NCI-H82 treated with DMSO at 0.1 percent for 48 hours (cell line): ENCODE results near the gene ETV6.

Experiments
- DNase-seq: peaks from one replicate; lab custom pipeline; 2025; ENCODE audit not compliant: unreplicated experiment; lab: John Stamatoyannopoulos, UW

The ETV6 gene

DNA sequence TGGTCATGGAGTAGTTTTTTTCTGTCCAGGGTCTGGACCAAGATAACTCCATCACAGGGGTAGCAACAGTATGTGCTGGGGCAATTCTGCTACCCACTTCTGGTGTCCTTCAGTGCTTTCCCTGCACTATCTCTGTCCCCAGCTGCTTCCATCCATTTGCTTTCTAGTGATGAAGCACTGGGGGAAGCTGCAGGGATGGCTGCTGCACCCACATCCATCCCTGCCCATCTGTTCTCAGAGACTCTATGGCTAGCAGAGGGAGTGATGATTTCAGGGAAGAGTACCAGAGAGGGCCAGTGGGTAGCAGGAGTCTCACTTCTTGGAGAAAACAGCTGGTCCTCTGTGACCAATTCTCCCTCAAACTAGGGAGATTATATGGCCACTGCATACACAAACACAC is 44.1 kb downstream of the ETV6 start:
- DNase-seq, result no peak

DNA sequence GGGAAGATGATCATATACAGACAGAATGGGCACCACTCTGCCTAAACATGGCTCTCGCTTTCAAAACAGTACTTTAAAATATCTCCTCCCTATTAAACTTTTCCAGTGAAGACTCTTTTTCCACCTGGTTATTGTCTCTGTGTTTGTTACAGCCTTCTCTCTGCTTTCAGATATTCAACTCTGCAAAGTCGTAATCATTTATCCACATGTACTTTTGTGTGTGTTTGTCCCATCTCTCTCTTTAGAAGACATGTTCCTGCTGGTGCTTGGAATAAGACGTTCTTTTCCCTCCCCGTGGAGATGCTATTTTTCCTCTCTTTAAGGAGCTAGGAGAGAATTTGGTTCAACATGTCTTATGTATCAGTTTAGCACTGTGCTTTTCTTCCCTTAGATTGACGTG is 45.1 kb downstream of the ETV6 start:
- no peak for DNase-seq

DNA sequence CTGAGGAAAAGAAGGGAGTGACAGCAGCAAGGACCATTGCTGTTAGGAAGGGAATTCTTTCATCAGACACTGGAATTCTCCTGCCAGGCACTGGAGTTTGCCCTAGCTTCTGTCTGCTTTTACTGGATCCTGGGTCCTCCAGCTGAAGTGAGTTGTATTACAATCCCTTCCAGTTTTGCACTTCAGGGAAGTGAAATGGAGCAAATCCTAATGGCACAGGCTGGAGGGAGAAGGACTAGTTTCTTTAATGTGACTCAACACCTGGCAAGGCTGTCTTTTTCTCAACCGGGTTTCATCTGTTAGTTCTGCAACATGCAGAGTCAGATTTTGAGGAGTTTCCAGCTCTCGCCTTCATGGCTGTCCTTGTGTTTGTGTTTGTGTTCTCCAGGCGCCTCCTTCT is 45.8 kb downstream of the ETV6 start:
- DNase-seq, result no peak

DNA sequence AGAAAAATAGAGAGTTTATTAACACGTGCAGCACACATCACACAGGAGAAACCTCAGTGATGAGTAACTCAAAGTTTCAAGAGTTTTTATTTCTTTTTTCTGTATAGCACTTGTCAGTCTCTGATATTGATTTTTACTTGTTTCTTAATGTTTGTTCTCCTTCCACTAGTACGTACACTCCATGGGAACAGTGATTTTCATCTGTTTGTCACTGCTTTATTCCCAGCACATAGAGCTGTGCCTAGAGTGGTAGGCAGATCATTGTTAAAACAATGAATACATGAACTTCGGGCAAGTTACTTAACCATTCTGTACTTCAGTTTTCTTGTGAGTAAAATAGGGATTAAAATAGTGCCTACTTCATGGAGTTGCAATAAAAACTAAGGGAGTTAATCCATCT is 46.6 kb downstream of the ETV6 start:
- no peak for DNase-seq

DNA sequence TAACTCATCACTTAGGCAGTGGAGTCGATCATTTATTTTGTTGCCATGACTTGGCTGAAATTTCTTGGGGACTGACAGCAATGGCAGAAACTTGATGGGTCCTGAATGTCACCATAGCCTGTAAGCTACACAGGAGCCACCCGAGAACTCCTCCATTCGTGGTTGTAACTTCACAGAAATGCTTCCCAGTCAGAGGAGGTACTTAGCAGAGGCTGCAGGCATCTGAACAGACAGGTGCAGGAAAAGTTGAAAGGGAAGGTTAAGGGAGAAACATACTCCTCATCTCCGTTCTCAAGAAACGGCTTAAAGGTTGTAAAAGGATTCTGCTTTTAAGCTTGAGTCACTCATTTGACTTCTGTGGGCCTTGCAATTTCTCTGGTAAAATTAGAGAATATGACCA is 47.7 kb downstream of the ETV6 start:
- no peak for DNase-seq

GRCh38 chr12:11697670-11698387 is 48.4 kb downstream of the ETV6 start:
- peak; percentile 8 for DNase-seq

- no peak for DNase-seq
Observed at GRCh38 chr12:11698729-11699128, 49.3 kb downstream of the ETV6 start.

GRCh38 chr12:11701433-11701832 is 52.0 kb downstream of the ETV6 start:
- no peak for DNase-seq

DNA sequence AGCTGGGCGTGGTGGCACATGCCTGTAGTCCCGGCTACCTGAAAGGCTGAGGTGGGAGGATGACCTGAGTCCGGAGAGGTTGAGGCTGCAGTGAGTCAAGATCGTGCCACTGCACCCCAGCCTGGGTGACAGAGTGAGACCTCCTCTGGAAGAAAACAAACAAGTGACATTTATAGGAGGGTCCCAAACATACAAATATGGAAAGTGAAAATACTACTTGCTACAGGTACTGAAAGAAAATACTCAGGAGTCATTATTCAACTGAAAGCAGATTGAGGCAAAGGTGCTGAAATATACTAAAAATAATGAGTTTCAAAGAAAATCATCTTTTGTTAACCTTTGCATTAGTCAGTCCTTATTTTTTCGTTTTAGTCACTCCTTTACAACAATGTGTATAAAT is 53.5 kb downstream of the ETV6 start:
- DNase-seq, result no peak

- DNase-seq, result no peak
Observed at GRCh38 chr12:11703378-11703777, 53.9 kb downstream of the ETV6 start.

- DNase-seq, result no peak
Observed at GRCh38 chr12:11704089-11704488, 54.6 kb downstream of the ETV6 start.

DNA sequence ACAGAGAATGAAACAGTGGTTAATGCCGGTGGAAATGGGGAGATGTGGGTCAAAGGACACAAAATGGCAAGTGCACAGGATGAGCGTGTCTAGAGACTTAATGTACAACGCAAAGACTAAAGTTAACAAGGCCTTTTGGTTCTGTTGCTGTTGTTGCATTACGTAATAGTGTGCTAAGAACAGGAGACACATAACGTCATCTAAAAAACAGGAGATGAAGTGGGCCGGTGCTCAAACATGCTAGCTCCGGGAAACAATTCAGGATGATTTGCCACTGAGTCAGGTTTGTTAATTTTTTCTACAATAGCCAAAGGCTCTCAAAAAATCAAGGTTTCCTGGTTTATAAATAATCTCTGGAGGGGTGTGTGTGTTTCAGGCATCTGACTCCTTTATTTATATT is 55.5 kb downstream of the ETV6 start:
- no peak for DNase-seq

- DNase-seq, result no peak
Observed at GRCh38 chr12:11706509-11707379, 57.3 kb downstream of the ETV6 start.

DNA sequence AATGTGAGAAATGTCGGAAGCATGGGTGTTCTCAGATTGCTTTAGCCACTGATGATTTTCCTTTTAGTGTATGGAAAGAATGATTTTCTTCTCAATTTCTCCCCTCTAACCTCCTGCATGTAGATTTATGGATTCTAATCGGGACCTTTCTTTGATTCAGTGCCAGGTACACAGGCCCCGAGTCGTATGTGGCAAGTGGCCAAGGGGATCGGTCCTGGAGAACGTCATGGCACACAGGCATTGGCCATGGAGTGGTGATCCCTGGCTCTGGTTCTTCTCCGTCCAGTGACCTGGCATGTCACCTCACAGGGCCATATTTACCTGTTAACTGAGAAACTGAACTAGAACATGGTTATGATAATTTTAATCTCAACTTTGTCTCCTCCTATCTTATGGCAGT is 58.1 kb downstream of the ETV6 start:
- no peak for DNase-seq

DNA sequence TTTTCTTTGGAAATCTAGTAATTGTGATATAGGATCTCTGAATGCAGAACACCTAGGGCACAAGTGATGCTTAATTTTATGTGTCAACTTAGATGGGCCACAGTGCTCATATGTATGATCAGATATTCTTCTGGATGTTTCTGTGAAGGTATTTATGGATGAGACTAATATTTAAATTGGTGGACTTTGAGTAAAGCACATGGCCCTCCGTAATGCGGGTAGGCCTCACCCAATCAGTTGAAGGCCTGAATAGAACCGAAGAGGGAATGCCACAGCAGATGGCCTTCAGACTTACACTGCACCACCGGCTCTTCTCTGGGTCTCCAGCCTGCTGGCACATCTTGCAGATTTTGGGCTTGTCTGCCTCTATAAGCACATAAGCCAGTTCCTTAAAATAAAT is 60.0 kb downstream of the ETV6 start:
- DNase-seq, result no peak

- DNase-seq, result no peak
Observed at GRCh38 chr12:11710431-11710830, 61.0 kb downstream of the ETV6 start.

- DNase-seq, result no peak
Observed at GRCh38 chr12:11710906-11711305, 61.4 kb downstream of the ETV6 start.

DNA sequence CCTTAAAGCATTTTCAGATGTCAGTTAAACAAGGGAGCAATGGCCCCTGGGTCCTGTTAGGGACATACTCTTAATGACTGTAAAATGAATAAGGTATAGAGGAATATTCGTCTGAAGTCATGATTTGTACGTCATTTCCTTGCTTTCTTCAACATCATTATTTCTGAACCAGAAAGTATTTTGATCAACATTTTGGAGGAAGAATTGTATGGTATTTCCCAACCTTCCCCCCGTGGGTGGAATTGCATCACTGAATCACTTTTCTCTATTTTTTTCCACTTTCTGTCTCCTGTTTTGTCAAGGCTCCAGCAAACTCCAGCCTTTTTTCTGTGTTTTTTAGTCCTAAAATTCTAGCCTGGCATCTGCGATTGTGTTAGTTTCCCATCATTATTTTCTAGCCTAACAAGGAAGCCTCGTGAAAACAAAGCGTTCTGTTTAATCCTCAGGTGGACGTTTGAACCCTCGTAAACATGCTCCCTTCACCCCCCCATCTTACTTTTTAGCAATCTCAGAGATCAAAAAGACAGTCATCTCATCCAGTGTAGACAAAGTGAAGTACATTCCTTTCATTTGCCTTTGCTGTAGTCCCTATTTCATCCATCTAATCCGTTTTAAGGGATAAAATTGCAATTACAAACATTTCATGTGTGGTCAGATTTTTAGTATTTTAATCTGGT is 62.3 kb downstream of the ETV6 start:
- no peak for DNase-seq

DNA sequence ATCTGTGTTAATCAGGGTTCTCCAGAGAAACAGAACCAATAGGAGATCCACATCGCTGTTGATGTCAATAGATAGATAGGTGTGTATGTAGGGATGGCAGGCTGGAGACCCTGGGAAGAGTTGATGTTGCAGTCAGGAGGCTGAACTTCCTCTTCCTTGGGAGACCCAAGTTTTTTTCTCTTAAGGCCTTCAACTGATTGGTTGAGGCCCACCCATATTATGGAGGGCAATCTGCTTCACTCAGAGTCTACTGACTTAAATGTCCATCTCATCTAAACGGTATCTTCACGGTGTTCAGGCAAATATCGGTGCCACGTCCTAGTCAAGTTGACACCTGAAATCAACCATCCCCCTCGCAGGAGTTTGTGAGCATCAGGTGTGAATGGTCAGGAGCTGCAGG is 63.0 kb downstream of the ETV6 start:
- no peak for DNase-seq

DNA sequence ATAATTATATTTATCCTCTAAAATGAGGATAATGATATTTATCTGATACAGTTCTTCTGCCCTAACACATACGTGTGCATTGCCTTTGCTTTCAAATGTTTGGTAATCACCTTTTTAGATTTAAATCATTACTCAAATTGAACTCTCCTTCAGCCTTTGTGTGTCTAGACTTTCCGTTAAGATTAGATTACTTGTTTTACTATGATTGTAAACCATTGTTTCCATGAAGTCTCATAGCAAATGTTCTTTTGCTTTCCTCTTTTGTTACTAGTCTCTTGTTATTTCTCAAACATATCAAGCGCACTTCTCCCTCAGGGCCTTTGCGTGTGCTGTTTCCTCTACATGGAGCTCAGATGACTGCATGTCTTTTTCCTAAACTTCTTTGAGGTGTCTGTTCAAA is 63.7 kb downstream of the ETV6 start:
- no peak for DNase-seq

DNA sequence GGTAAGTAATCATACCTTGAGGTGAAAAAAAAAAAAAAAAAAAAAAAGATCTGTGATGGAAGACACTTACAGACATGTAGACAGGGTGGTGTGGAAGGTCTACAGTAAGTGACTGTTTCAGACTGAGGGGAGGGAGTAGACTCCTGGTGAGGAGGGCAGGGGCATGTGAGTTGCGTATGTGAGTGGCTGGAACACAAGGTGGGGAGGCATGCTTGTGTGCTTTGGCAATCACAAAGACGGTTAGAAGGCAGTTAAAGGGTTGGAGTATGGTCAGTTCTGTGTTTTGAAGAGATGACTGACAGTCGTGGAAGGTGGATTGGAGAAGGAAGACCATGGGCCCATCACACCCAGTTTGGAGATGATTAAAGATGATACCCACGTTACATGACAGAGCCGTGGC is 65.2 kb downstream of the ETV6 start:
- DNase-seq, result no peak

- DNase-seq, result no peak
Observed at GRCh38 chr12:11715621-11716020, 66.1 kb downstream of the ETV6 start.
